Progenitor cell of endocrine pancreas (in vitro differentiated cells): ENCODE results near the gene NDC80. TPM values are rescaled to one million over a fixed set of nuclear protein-coding genes. Genes with fewer than 3 reads are reported as not detected.

Experiments
- DNase-seq: peaks from one replicate; pipeline ENCODE4 v3.0.0; 2021; ENCODE audit warnings: low spot score; ENCODE audit not compliant: unreplicated experiment
- H3K27ac Mint-ChIP-seq: 2 replicates; pipeline ENCODE4 v1.8.0; 2021; ENCODE audit warnings: mild to moderate bottlenecking, moderate library complexity, mixed read lengths
- H3K27me3 Mint-ChIP-seq: 2 replicates; pipeline ENCODE4 v1.8.0; 2021; ENCODE audit warnings: mixed read lengths
- H3K36me3 Mint-ChIP-seq: 2 replicates; pipeline ENCODE4 v1.8.0; 2022; ENCODE audit warnings: mixed read lengths; ENCODE audit not compliant: insufficient read depth
- H3K4me1 Mint-ChIP-seq: 2 replicates; pipeline ENCODE4 v1.8.0; 2021; ENCODE audit warnings: low read depth, mixed read lengths
- H3K4me3 Mint-ChIP-seq: 2 replicates; pipeline ENCODE4 v1.8.0; 2021; ENCODE audit warnings: low read depth, mild to moderate bottlenecking, moderate library complexity, mixed read lengths
- H3K9me3 Mint-ChIP-seq: 2 replicates; pipeline ENCODE4 v1.8.0; 2021; ENCODE audit warnings: low read depth, mixed read lengths
- CTCF ChIP-seq: fragments of 200-600 bp; sonication (generic); IDR thresholded peaks from one replicate; pipeline ENCODE4 v1.5.0; 2021; ENCODE audit warnings: antibody characterized with exemption, mild to moderate bottlenecking; ENCODE audit not compliant: unreplicated experiment
- total RNA-seq: library from RNA; stranded (reverse); gene quantifications from 2 replicates; pipeline ENCODE4 v1.2.1, GENCODE V29; 2021

Gene NDC80
- total RNA-seq, 1 donor from 2014 or later = 15.0 TPM

GRCh38 chr18:2642771-2643170 is 71.4 kb downstream of the NDC80 start:
- no peak overlapping the region for H3K4me3 Mint-ChIP-seq
- H3K36me3 Mint-ChIP-seq = no peaks in the 10 kb centered on the region
- no peaks in the 10 kb centered on the region for H3K4me1 Mint-ChIP-seq
- H3K9me3 Mint-ChIP-seq = no peaks in the 10 kb centered on the region
- TF ChIP-seq CTCF = no peak
- H3K27ac Mint-ChIP-seq = no peak overlapping the region
- DNase-seq = no peak
- H3K27me3 Mint-ChIP-seq = no peaks in the 10 kb centered on the region

DNA sequence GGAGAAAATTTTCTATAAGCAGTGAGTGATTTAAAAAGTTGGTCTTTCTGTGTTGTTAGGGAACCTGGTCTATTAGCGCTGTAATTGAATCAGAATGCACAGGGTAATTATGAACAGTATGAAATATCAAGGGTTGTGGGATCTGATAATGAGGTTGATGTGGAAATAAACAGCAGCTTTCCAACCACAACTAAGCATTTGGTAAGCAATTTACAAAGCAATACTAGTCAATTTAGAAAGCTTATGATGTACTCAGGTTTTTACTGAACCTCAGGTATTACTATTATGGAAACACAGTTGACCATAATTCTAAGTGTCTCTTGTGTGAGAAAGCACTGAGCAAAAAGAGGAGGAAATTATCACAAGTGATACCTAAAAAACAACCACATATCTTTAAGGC is 73.2 kb downstream of the NDC80 start:
- no peaks in the 10 kb centered on the region for H3K4me1 Mint-ChIP-seq
- H3K27ac Mint-ChIP-seq = no peak overlapping the region
- DNase-seq = no peak
- H3K9me3 Mint-ChIP-seq = no peaks in the 10 kb centered on the region
- H3K36me3 Mint-ChIP-seq = no peaks in the 10 kb centered on the region
- no peaks in the 10 kb centered on the region for H3K27me3 Mint-ChIP-seq
- no peak overlapping the region for H3K4me3 Mint-ChIP-seq
- TF ChIP-seq CTCF = no peak

DNA sequence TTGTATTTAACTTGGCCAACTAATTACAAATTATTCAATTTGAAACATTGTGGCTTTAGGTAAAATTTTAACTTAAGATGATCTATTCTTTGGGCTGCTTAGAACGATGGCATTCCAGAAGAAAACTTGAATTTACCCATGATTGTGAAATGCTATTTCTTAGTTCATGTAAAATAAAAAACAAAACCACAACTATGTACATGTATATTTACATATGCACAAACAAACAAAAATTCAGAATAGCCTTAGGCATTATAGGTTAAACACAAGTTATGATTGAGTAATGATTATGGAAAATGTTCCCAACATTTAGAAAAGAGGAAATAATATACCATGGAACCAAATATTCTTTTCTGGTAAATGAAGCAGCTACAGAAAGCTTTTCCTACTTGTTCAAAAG is 80.6 kb downstream of the NDC80 start:
- TF ChIP-seq CTCF = no peak
- H3K4me1 Mint-ChIP-seq = peaks cover 7% of the 10 kb centered on the region
- no peak overlapping the region for H3K4me3 Mint-ChIP-seq
- no peak for DNase-seq
- H3K9me3 Mint-ChIP-seq = no peaks in the 10 kb centered on the region
- H3K36me3 Mint-ChIP-seq = no peaks in the 10 kb centered on the region
- no peak overlapping the region for H3K27ac Mint-ChIP-seq
- peaks cover 22% of the 10 kb centered on the region for H3K27me3 Mint-ChIP-seq

DNA sequence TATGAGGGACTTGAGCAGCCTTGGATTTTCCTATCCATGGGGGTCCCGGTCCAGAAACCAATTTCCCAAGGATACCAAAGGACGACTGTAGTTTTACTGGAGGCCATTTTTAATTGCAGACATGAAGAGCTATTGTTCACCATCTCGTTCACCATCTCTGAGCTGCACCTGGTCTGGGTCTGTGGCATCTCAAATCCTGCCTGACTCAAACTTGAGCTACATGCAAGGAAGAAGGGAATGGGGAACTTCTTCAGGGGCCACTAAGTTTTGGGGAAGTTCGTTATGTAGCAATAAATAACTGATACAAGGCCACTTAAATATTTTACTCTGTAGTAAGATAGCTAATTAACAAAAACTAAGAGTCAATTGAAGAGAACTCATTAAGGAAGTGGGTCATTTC is 82.1 kb downstream of the NDC80 start:
- H3K27me3 Mint-ChIP-seq = peaks cover 22% of the 10 kb centered on the region
- no peak overlapping the region for H3K27ac Mint-ChIP-seq
- no peak for DNase-seq
- H3K36me3 Mint-ChIP-seq = no peaks in the 10 kb centered on the region
- H3K4me3 Mint-ChIP-seq = no peak overlapping the region
- TF ChIP-seq CTCF = no peak
- peaks cover 20% of the 10 kb centered on the region for H3K4me1 Mint-ChIP-seq
- no peaks in the 10 kb centered on the region for H3K9me3 Mint-ChIP-seq

DNA sequence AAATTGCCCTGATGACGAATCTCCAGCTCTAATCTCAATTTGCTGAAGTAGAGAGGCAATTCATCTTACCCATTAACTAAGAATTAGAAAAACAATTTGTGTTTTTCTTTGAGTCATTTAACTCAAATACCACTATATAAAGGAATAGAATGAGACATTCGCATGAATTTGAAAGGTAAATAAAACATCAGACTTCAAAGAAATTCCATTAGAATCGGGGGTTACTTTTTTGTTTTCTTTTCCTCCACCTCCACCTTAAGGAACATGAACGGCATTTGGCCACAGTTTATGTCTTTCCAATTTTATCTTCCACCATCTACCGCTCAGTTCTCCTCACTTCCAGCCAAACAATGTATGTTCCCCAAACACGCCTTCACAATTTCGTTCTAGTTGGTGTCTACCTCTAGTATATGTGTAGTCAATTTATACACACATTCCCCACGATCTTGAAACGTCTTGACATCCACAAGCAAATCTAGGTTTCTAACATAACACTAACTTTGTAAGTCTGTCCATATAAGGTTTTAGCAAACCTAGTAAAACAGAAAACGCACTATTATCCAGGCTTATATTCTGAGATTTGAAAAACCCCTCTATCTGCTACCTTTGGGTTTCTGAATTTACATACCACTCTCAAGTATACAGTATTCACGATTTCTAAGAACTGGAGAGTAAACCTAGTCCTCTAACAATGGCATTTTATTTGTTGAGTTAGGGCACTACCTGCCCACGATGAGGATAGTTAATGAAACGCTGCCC is 83.0 kb downstream of the NDC80 start:
- no peak for DNase-seq
- Mint-ChIP-seq H3K27me3 (peaks cover 22% of the 10 kb centered on the region), H3K4me3 (peak overlapping the region; percentile 93), H3K27ac (peak overlapping the region; percentile 94), H3K4me1 (peaks cover 22% of the 10 kb centered on the region), H3K9me3 (no peaks in the 10 kb centered on the region), H3K36me3 (no peaks in the 10 kb centered on the region)
- no peak for TF ChIP-seq CTCF
